A204.1 (cell line): Measurements from ENCODE around the gene RAB44.
"Not testable (repeated sequence)": the region's sequence is repeated elsewhere in the genome, so short reads cannot be mapped to it uniquely, and the experiment has no call there.

Experiments used
- FAIRE-seq: peaks from 2 replicates; lab custom pipeline; 2012; peaks lifted over from hg19 to GRCh38; lab: Jason Lieb, UNC

The RAB44 gene

GRCh38 chr6:36688063-36688738 is 9.4 kb upstream of the RAB44 start:
- FAIRE-seq = no peak

- FAIRE-seq = no peak
Measured at GRCh38 chr6:36688739-36689075, 8.9 kb upstream of the RAB44 start.

GRCh38 chr6:36691011-36691410 is 6.6 kb upstream of the RAB44 start:
- no peak for FAIRE-seq

GRCh38 chr6:36691612-36692011 is 6.0 kb upstream of the RAB44 start:
- FAIRE-seq = no peak

- FAIRE-seq = no peak
Measured at GRCh38 chr6:36692220-36692619, 5.4 kb upstream of the RAB44 start.

- FAIRE-seq = no peak
Measured at GRCh38 chr6:36692861-36693702, 4.5 kb upstream of the RAB44 start.

GRCh38 chr6:36694616-36695015 is 3.0 kb upstream of the RAB44 start:
- FAIRE-seq = no peak

- no peak for FAIRE-seq
Measured at GRCh38 chr6:36695414-36695813, 2.2 kb upstream of the RAB44 start.

GRCh38 chr6:36698196-36698595 is 570 bp downstream of the RAB44 start:
- FAIRE-seq = no peak

- FAIRE-seq = no peak
Measured at GRCh38 chr6:36698871-36699271, 1.2 kb downstream of the RAB44 start.

GRCh38 chr6:36699348-36699747 is 1.7 kb downstream of the RAB44 start:
- FAIRE-seq = no peak

- no peak for FAIRE-seq
Measured at GRCh38 chr6:36700071-36700812, 2.6 kb downstream of the RAB44 start.

GRCh38 chr6:36700831-36701230 is 3.2 kb downstream of the RAB44 start:
- FAIRE-seq = no peak

- FAIRE-seq = no peak
Measured at GRCh38 chr6:36701401-36701991, 3.9 kb downstream of the RAB44 start.

GRCh38 chr6:36702656-36703055 is 5.0 kb downstream of the RAB44 start:
- FAIRE-seq = no peak

- no peak for FAIRE-seq
Measured at GRCh38 chr6:36703081-36703606, 5.5 kb downstream of the RAB44 start.

- FAIRE-seq = no peak
Measured at GRCh38 chr6:36703982-36704381, 6.4 kb downstream of the RAB44 start.

- FAIRE-seq = not testable (repeated sequence)
Measured at GRCh38 chr6:36704961-36705577, 7.4 kb downstream of the RAB44 start.

GRCh38 chr6:36706339-36706738 is 8.7 kb downstream of the RAB44 start:
- no peak for FAIRE-seq

GRCh38 chr6:36712816-36713215 is 15.2 kb downstream of the RAB44 start:
- no peak for FAIRE-seq

GRCh38 chr6:36713846-36714245 is 16.2 kb downstream of the RAB44 start:
- FAIRE-seq = no peak

GRCh38 chr6:36714511-36714910 is 16.9 kb downstream of the RAB44 start:
- FAIRE-seq = no peak
